HG03558 (cell line): ENCODE results near the gene ARF3.

Source experiments
- ATAC-seq: cut with Tn5 transposase; IDR thresholded peaks from one replicate; pipeline ENCODE4 v1.9.1; 2021; ENCODE audit warnings: moderate number of reproducible peaks; ENCODE audit not compliant: unreplicated experiment; ENCODE audit errors: extremely low read depth

Gene ARF3

GRCh38 chr12:48968467-48968866 lies 11.2 kb upstream of the ARF3 start:
- no peak for ATAC-seq

DNA sequence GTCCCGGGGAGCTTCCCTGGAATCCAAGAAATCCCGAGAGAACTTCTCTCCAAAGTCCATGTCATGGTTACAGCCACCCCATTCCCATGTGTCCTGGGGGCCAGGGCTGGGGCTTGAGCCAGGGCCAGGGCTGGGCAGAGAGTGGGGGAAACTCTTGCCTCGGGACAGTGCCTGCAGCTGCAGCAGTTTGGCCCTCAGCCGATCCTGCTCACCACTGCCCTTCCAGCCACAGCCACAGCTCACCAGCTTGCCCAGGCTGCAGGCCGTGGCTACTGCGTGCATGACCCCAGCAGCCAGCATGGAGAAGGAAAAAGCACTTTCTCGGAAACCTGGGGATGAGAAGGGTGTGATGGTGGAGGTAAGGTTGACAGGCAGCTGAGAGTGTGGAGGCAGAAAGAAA lies 10.7 kb upstream of the ARF3 start:
- no peak for ATAC-seq

DNA sequence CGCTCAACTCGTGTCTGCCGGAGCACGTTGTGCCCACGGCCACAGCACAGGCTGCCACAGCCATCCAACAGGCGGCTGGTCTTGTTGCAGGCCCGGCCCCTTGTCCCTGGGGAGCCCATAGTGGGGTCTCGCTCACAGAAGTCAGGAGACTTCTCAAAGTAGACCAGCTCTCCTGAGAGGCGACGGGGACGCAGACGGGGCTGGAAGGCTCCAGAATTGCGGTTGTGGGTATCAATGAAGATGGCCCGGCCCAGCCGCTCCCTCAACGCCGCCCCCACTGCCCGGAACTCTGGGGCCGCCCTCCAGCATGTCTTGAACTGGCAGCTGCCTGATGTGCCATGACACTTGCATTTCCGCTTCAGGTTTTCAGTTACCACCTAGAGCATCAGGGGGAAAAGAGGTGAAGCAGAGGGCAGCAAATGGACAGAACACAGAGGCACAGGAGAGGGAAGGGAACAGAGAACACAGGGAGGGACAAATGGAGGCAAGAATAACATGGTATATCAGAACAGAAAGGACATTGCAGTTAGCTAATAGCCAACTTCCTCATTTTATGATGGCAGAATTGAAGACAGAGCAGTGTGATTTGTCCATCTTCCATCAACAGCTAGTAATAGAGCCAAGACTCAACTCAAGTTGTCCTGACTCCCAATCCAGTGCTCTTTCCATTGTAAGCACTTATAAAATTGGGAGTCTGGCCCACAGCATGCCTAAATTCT lies 9.0 kb upstream of the ARF3 start:
- no peak for ATAC-seq

GRCh38 chr12:48965298-48965838 lies 8.1 kb upstream of the ARF3 start:
- ATAC-seq, result no peak

- ATAC-seq, result no peak
Observed at GRCh38 chr12:48961801-48962200, 4.5 kb upstream of the ARF3 start.

DNA sequence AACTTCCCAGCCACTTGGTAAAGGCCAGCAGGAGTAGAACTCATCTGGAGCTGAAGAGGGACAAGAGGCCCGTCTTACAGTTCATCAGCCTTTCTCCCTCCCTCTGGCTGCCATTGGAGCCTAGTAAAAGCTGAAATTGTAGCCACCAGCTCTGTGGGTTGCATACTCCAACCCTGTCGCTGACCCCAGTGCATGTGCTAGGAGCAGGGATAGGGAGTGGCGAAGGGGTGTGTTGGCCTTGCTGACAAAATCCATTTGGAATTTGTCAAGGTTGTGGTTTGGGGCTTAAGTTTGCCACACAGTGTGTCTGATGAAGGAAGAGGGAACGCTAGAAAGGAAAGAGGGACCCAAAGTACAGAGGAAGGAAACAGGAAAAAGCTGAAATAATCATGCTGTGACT lies 4.0 kb upstream of the ARF3 start:
- no peak for ATAC-seq

DNA sequence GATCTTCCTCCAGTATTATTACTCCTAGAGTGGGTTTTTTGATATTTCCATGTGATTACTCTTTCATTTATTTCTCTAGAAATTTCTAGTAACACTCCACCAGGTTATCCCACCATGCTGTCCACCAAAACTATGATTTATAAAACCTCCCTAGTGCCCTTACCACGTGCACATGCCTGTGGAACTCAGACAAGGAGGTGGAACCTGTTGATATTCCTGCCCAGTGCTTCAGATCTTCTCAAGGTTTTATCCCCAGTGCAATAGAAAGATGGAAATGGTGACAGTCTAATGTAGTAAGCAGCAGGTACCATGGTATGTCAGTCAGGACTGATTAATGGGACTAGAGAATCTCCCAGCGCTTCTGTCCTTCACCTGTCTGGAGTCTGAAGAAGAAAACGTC lies 3.5 kb upstream of the ARF3 start:
- no peak for ATAC-seq

DNA sequence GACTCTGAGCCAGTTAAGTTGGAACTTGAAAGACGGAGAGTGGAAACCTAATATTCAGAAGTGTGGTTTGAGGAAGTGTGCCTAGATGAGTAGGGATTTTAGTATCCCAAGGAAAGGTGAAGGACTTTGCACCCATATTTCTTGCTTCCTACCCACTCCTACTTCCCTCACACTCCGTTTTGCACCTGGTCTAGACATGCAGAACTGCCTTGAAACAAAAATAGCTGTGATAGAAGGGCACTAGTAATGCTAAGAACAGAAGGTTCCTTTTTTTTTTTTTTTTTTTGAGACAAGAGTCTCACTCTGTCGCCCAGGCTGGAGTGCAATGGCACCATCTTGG lies 732 bp upstream of the ARF3 start:
- no peak for ATAC-seq

DNA sequence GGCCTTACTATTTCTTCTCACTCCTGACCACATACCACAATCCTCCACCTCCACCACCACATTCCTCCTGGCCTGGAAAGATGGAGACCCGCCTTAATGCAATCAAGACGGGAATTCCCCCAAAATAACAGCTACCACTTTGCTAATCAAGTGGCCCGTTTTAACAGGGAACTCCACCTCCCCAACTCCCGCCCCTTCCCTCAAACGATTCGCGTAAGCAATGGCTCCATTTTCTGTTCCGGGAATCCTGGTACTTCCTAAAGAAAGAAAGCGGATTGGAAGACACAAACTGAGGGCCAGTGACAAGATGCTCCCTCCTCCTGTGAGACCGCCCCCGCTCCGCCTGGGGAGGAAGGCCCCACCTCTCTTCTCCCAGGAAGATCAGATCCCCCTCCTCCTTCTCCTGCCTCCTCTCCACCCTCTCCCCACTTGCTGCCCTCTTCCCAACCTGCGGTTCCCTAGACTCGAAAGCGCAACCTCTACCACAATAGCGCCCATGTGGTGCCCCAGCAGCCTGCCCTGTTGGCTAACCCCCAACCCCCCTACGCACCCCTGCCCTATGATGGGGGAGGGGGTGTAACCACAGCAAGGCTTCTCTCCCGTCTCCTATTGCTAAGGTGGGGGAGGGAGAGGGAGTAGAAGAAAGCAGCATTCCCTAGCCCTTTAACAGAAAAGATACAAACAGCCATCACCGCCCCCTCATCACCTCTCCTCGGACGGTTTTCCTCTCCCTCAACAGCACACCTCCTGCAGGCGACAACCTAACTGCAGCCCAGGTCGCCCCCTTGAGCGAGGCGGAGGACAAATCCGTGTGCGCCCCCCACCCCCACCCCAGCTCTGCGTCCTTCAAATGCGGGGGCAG lies 777 bp downstream of the ARF3 start:
- no peak for ATAC-seq

GRCh38 chr12:48954841-48955501 lies 2.3 kb downstream of the ARF3 start:
- no peak for ATAC-seq

DNA sequence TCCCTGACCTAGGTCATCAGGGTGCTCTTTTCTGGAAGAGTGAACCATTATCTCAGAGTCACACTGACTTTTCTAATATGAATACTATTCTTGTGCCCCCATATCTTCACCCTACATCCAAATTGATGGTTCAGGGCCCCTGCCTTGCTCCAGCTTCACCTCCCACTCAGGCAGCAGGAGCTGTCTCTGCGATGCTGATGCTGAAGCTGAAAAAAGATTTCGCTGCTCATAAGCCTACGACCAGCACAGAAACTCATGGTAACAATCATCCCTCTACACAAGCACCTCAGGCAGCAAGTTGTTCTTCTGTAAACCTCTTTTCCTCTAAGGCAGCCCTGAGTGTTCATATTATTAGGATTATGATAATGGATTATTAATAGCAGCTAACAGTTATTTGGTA lies 3.2 kb downstream of the ARF3 start:
- ATAC-seq, result no peak

DNA sequence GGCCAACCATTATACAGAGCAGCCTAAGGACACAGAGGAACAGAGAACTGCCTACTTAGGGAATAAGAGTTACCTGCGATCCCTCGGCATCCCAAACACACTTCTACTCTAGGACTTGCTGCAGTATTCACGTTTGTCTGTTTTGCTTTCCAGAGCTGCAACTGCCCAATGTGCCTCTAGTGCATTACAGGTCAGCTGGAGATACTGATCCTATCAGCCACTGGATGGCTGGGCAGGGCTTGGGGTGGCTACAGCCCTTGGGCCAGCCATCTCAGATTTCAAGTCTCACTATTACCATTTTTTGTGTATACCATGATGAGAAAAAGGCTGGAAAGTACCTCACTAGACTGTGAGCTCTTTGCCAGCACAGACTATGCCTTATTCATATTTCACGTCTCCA lies 4.6 kb downstream of the ARF3 start:
- no peak for ATAC-seq

- no peak for ATAC-seq
Observed at GRCh38 chr12:48947727-48948126, 9.6 kb downstream of the ARF3 start.

- no peak for ATAC-seq
Observed at GRCh38 chr12:48946943-48947342, 10.3 kb downstream of the ARF3 start.

DNA sequence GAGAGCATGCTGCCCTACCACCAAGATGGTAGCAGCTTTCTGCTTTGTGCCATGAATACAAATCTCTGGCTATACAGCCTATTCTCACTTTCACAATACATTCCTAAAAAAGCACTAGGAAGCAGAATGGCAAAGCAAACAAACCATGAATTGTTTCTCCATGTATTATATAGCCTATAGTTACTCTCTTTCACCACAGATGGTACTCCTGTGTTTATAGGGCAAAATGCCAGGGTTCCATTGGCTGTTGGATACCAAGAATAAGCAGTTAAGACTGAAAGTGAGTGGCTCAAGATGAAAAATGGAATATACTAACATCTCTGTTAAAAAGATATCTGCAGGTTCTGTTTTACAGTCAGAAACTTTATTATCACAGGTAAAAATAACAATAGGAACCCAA lies 11.1 kb downstream of the ARF3 start:
- no peak for ATAC-seq

DNA sequence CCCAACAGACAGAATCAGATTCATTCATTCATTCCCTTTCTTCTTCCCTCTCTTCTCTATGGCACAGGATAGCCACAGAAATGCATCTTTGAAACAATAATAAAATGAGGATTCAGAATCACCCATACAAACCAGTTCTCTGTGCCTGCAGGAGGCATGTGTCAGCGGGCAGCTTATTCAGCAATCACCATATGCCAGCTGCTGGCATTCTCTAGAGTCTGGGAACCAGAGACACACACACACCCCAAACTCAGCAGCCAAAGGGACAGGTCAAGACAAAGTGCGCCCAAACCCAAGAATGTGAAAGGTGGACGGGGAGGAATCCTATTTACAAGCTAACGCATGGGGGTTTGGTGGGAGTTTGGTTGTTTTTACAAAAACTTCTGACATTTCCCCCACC lies 14.1 kb downstream of the ARF3 start:
- no peak for ATAC-seq

DNA sequence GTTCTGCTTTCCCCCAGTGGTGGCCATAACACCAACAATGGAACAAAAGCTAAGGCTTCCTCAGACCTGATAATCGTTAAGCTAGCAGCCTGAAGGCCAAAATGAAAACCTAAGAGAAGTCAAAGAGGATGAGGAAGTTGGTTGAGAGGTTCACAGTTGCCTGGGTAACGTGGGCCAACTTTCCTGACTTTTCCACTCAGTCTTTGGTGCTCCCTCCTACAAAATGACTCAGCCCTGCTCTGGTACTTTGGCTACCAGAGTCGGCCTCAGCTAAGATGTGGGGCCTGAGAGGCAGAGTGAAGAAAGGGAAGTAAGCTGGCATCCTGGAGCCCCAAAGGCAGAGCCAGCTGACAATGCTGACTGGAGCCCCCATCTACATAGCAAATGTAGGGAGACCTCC lies 17.1 kb downstream of the ARF3 start:
- ATAC-seq, result no peak

DNA sequence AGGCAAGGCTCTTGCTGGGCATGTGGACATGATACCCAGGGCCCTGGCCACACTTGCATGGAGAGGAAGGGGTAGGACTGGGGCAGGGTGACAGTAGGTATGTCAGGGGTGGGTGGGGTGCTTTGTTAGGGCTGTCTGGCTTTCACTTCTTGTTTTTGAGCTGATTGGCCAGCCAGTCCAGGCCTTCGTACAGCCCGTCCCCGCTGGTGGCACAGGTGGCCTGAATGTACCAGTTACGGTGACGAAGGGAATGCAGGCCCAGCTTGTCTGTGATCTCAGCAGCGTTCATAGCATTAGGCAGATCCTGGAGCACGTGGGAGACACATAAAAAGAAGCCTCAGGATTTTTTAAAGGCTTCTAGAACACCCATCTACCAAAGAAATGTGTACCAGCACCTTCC lies 18.5 kb downstream of the ARF3 start:
- no peak for ATAC-seq

DNA sequence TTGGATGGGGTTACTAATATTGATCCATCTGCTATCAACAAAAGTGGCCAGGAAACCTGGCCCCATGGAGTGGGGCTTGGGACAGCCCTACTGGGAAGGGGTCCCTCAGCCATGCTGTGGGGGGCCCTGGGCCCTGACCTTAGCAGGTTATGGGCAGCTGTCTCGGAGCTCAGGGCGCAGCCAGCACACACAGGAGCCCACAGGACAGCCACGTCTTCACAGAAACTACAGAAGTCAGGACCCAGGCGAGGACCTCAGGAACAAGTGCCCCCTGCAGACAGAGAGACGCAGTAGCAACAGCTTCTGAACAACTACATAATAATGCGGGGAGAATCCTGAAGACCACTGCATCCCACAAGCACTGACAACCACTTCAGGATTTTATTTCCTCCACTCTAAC lies 20.1 kb downstream of the ARF3 start:
- ATAC-seq, result no peak

DNA sequence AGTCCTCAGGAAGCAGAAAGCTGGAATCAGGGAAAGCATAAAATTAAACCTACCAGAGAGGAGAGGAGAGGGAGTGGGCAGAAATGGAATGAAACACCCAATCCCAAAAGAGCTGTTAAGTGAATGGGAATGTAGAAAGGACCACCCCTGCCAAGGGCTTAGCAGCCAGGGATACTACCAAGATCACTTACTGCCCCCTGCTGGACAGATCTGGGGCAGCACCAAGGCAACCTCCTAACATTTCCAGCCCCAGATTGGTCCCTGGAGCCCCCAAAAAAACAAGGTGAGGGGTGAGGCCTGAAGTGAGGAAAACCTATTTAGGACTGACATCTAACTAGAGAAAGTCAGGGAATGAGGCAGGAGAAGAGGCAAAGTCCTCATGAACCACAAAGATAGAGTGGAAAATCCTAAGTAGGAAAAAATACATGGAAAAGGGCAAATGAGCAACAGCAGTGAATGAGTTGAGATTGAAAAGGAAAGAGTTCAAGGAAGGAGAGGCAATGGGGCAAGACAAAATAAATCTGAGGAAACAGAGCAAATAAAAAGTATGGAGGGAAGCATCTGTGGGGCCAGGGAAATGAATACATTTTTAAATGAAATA lies 20.8 kb downstream of the ARF3 start:
- ATAC-seq, result no peak

DNA sequence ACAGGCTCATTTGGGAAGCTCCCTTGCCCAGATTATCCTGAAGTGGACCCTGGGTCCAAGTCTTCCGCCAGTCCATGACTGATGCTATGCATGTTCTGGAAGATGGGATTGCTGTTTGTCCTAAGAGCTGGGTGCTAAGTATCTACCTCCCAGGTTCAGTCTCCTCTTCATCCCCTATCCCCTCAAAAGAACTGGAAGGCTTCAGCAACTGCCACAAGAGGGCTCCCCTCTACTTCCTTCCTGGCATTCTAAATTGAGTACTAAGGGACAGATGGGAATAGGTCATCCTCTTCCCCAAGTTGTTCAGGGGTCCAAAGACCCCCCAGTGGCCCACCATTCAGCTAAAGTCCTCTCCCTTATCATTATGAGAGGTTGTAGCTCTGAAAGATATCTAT lies 23.0 kb downstream of the ARF3 start:
- ATAC-seq, result no peak
